HUES48 (cell line): ENCODE results near the gene FAM131B.
"Not testable (repeated sequence)": the region's sequence is repeated elsewhere in the genome, so short reads cannot be mapped to it uniquely, and the experiment has no call there.

Experiments used
- H3K27ac ChIP-seq: one replicate; pipeline ENCODE4 v1.7.0; 2013; ENCODE audit warnings: low read depth, low read length, inconsistent platforms
- H3K27me3 ChIP-seq: 2 replicates; pipeline ENCODE4 v1.6.1; 2013; ENCODE audit warnings: mild to moderate bottlenecking, low read length; ENCODE audit not compliant: control insufficient read depth, insufficient read depth
- H3K36me3 ChIP-seq: 2 replicates; pipeline ENCODE4 v1.6.1; 2013; ENCODE audit warnings: low read length; ENCODE audit not compliant: control insufficient read depth, insufficient read depth
- H3K4me1 ChIP-seq: 2 replicates; pipeline ENCODE4 v1.6.1; 2013; ENCODE audit warnings: mild to moderate bottlenecking, low read length; ENCODE audit not compliant: control insufficient read depth, insufficient read depth
- H3K4me3 ChIP-seq: 2 replicates; pipeline ENCODE4 v1.5.1; 2013; ENCODE audit warnings: mild to moderate bottlenecking, low read depth, low read length
- H3K9ac ChIP-seq: 2 replicates; pipeline ENCODE4 v1.6.1; 2013; ENCODE audit warnings: mild to moderate bottlenecking, low read depth, low read length, moderate library complexity
- H3K9me3 ChIP-seq: 2 replicates; pipeline ENCODE4 v1.6.1; 2013; ENCODE audit warnings: low read length; ENCODE audit not compliant: control insufficient read depth, insufficient read depth

The FAM131B gene

DNA sequence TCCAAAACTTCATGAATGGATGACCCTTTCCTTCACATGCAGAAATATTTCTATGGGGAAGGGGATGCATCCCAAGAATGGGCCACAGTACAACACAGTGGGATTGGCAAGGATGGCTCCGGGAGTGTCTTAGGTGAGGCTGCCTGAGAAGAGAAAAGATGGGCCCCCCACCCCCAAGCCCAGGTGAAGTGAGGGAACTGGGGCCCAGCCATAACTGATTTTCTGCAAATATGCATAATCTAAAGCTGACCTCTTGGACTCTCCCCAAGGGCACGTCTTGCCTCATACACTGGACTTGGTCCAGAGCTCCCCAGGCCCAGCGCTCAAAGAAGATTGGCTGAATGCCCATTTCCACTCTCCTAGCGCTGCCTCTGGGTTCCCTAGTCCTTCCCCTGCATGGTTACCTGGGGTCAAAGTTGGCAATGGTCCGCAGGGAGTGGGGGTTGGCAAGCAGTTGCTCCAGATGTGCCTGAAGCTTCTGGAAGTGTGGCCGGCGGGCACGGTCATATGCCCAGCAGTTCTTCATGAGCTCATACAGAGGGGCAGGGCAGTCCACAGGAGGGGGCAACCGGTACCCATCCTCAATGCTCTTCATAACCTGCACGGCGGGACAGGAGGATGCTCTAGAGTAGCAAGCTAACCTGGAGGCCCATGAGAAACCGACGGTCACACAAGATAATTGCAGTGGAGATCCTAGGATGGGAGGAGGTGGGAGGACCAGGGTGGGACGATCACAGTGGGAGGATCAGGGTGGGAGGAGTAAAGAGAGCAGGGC lies 30.9 kb upstream of the FAM131B start:
- H3K9ac ChIP-seq, result no peak overlapping the region
- H3K4me3 ChIP-seq, result no peak overlapping the region
- no peaks in the 10 kb centered on the region for H3K4me1 ChIP-seq
- H3K9me3 ChIP-seq, result no peaks in the 10 kb centered on the region
- H3K27me3 ChIP-seq, result no peaks in the 10 kb centered on the region
- peaks cover 98% of the 10 kb centered on the region for H3K36me3 ChIP-seq
- H3K27ac ChIP-seq, result no peak overlapping the region

DNA sequence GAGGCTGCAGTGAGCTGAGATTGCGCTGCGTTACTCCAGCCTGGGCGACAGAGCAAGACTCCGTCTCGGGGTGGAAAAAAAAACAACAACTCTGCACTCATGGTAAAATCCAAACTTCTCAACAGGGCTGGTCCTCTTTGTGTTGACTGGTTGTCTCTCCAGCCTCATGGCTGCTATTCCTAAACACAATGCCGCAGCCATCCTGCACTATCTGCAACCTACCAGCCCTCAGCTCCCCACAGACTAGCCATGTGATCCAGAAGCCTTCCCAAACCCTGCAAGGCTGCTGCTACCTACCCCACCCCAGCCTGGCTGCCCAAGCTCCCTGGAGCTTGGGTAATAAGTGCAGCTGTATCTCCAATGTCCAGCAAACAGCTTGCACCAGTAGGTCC lies 30.4 kb upstream of the FAM131B start:
- Histone ChIP-seq H3K4me1 (no peaks in the 10 kb centered on the region), H3K27ac (no peak overlapping the region), H3K36me3 (peaks cover 98% of the 10 kb centered on the region)

DNA sequence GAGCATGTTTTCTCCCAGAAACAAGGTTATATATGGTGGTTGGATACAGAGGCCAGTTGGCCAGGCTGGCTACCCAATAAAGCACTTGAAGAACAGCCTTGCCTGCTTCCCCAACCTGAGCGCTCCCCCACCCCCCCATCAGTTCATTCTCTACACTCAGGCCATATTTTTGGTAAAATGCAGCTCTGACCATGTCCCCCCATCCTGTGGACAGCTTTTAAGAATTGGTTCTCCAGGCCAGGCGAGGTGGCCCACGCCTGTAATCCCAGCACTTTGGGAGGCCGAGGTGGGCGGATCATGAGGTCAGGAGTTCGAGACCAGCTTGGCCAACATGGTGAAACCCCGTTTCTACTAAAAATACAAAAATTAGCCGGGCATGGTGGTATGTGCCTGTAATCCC lies 29.9 kb upstream of the FAM131B start:
- H3K9me3 ChIP-seq, H3K27ac ChIP-seq, H3K9ac ChIP-seq, H3K27me3 ChIP-seq, H3K4me1 ChIP-seq, H3K4me3 ChIP-seq: not testable (repeated sequence)
- H3K36me3 ChIP-seq, result peaks cover 98% of the 10 kb centered on the region

More for the DNA sequence above, 30.4 kb upstream of the FAM131B start:
- H3K4me3 ChIP-seq, result no peak overlapping the region
- no peak overlapping the region for H3K9ac ChIP-seq
- no peaks in the 10 kb centered on the region for H3K27me3 ChIP-seq
- H3K9me3 ChIP-seq, result no peaks in the 10 kb centered on the region

DNA sequence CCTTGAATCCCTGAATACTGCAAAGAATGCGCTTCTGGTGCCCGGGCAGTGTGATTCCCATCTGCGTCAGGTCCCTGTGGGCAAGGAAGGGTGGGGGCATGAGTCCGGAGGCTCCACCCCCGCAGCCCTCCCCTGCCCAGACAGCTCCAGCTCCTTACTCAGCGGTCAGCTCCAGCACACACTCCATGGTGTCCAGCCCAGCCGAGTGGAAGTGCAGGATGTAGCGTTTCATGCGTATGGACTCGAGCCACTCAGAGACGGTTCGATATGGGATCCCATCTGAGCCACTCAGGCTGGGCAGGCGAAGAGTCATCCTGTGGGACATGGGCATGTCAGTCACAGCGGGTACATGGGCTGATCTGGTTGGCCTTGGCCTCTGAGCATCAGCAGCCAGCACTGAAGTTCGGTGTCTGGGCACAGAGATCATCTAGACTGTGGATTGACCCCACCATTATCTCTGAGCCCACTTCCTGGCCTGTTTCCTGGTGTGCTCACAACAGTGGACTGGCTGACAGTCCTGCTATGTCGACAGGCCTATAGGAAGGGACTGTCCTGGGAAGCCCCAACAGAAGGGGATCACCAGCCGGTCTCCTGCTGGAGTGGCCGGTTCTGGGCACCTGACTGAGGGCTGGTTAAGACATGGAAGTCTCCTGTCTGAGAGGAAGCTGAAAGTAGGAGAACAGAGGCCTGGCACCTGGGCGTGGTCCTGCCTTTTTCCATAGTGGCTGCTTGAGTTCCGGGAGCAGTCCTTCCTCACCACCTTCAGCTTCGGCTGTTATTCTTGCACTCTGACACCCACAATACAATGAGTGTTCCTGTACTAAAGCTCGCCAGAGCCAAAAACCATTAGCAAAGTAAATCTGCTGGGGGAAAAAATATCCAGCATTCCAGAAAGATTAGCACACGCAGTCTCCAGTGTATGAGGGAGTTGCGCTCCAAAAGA lies 29.2 kb upstream of the FAM131B start:
- no peak overlapping the region for H3K4me3 ChIP-seq
- peak overlapping the region; percentile 44 for H3K27ac ChIP-seq
- H3K9me3 ChIP-seq, result no peaks in the 10 kb centered on the region
- H3K9ac ChIP-seq, result no peak overlapping the region
- no peaks in the 10 kb centered on the region for H3K4me1 ChIP-seq
- H3K27me3 ChIP-seq, result no peaks in the 10 kb centered on the region
- peaks cover 98% of the 10 kb centered on the region for H3K36me3 ChIP-seq

DNA sequence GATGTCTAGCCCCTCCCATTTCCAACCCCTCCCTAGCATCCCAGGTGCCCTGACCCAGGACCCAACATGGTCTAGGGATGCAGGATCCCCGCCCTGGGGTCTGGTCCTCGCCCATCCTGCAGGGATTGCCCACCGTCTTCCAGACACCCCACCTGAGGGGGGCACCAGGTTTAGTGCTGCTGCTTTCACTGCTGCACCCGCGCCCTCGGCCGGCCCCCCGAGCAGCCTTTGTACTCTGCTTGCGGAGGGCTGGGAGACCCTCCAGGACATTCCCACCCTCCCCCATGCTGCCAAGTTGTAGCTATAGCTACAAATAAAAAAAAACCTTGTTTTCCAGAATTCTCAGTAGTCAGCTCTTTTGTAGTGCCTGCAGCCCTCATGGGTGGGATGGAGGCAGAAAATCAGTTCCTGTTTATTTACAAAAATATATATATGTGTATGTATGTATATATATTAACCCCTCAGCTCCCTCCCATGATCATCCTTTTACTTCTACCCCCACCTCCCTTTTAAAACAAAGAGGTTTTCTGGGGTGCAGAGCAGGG lies 28.3 kb upstream of the FAM131B start:
- H3K36me3 ChIP-seq, result peaks cover 97% of the 10 kb centered on the region
- H3K27me3 ChIP-seq, result no peaks in the 10 kb centered on the region
- H3K9ac ChIP-seq, result no peak overlapping the region
- H3K4me1 ChIP-seq, result peaks cover 5% of the 10 kb centered on the region; the same call in 1 of the 2 replicates
- H3K9me3 ChIP-seq, result no peaks in the 10 kb centered on the region
- no peak overlapping the region for H3K4me3 ChIP-seq
- H3K27ac ChIP-seq, result peak overlapping the region; percentile 44

DNA sequence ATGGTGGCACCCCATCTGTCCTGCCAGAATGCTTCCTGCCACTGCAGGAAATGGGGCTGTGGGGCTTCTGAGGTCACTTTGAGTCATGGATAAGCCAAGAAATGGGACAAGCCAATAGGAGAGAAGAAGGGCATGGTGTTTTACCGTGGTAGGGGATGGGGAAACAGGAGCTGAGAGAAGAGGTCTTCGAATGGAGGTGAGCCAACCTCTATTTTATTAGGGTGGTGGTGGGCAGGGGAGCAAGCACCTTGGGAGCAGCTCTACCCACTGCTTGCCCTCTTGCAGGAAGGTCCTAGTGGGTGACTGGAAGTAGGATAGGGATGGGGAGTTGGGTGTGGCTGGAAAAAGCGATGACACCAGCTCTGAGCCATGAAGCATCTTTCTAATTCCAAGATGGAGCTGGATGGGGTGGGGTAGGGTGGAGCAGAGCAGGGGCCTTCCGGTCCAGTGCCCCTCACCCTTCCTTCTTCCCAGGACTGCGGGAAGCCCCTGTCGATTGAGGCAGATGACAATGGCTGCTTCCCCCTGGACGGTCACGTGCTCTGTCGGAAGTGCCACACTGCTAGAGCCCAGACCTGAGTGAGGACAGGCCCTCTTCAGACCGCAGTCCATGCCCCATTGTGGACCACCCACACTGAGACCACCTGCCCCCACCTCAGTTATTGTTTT lies 27.7 kb upstream of the FAM131B start:
- Histone ChIP-seq H3K27ac (peak overlapping the region; percentile 44), H3K9me3 (no peaks in the 10 kb centered on the region), H3K9ac (no peak overlapping the region), H3K27me3 (no peaks in the 10 kb centered on the region), H3K4me1 (peaks cover 5% of the 10 kb centered on the region; the same call in 1 of the 2 replicates), H3K36me3 (peaks cover 95% of the 10 kb centered on the region), H3K4me3 (no peak overlapping the region)

DNA sequence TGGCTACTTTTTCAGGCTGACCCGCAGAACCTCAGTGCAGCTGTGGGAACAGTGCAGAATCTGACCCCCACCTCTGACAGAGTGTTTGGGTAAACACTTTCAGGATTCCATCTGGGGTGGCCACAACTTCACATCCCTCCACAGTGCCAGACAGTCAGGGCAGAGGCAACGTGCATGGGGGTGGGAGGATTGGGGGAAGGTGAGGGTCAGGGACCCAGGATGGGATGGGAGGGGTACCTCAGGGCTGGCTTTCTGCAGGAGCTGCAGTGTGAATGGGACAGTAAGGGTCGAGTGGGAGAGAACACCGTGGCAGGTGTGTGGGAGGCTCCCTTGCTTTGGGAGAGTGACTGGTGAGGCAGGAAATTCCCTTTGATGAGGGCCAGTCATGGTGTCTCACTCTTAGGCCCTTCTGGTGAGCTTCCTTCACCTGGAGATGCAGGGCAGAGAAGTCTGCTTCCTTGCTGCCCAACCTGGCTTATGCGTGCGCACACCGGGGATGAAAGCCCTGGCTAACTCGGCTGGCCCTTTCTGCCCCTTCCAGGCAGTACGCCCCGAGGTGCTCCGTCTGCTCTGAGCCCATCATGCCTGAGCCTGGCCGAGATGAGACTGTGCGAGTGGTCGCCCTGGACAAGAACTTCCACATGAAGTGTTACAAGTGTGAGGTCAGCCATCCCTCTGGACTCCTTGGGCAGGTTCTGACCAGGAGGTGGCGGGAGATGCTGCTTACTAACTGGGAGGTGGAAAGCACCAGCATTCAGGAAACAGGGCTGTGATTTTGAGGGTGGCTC lies 27.0 kb upstream of the FAM131B start:
- H3K27me3 ChIP-seq, result no peaks in the 10 kb centered on the region
- no peak overlapping the region for H3K27ac ChIP-seq
- H3K4me1 ChIP-seq, result peaks cover 5% of the 10 kb centered on the region; the same call in 1 of the 2 replicates
- H3K4me3 ChIP-seq, result no peak overlapping the region
- H3K9me3 ChIP-seq, result no peaks in the 10 kb centered on the region
- peaks cover 95% of the 10 kb centered on the region for H3K36me3 ChIP-seq
- no peak overlapping the region for H3K9ac ChIP-seq

DNA sequence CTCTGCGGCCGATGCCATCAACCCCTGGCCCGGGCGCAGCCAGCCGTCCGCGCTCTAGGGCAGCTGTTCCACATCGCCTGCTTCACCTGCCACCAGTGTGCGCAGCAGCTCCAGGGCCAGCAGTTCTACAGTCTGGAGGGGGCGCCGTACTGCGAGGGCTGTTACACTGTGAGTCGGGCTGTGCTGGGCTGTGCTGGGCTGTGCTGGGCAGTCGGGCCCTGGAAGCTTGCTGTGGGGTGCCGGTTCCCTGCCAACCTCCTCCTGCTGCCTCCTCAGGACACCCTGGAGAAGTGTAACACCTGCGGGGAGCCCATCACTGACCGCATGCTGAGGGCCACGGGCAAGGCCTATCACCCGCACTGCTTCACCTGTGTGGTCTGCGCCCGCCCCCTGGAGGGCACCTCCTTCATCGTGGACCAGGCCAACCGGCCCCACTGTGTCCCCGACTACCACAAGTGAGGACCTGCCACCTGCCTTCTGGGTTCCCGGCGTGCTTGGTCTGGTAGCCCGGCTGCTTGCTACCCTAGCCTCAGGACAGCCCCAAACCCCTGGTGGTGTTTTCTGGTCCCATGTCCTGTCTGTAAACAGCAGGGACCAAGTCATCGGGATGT lies 26.1 kb upstream of the FAM131B start:
- peaks cover 97% of the 10 kb centered on the region for H3K36me3 ChIP-seq

GRCh38 chr7:143388051-143388450 lies 25.5 kb upstream of the FAM131B start:
- Histone ChIP-seq H3K4me1 (peaks cover 12% of the 10 kb centered on the region), H3K9ac (no peak overlapping the region), H3K9me3 (no peaks in the 10 kb centered on the region), H3K27ac (peak overlapping the region; percentile 44), H3K4me3 (no peak overlapping the region), H3K27me3 (no peaks in the 10 kb centered on the region), H3K36me3 (peaks cover 97% of the 10 kb centered on the region)

More for the DNA sequence above, 26.1 kb upstream of the FAM131B start:
- H3K9me3 ChIP-seq, result no peaks in the 10 kb centered on the region
- H3K9ac ChIP-seq, result no peak overlapping the region
- no peak overlapping the region for H3K27ac ChIP-seq
- no peak overlapping the region for H3K4me3 ChIP-seq
- H3K27me3 ChIP-seq, result no peaks in the 10 kb centered on the region
- H3K4me1 ChIP-seq, result peaks cover 9% of the 10 kb centered on the region
